H1 (cell line): ENCODE data around the gene TNIK. TPM values are rescaled to one million over a fixed set of nuclear protein-coding genes. Genes with fewer than 3 reads are reported as not detected.
"Not testable (repeated sequence)": the region's sequence is repeated elsewhere in the genome, so short reads cannot be mapped to it uniquely, and the experiment has no call there.

ENCODE experiments used
- CTCF ChIA-PET: fragments of 300-600 bp; sonication (Branson Sonifier 250); formaldehyde crosslinking; loops from one replicate; lab custom pipeline; 2021; ENCODE audit not compliant: partially characterized antibody; lab: Charles Lee
- POLR2A ChIA-PET: fragments of 300-600 bp; sonication (Branson Sonifier 250); formaldehyde crosslinking; loops from one replicate; lab custom pipeline; 2021; ENCODE audit warnings: inconsistent platforms; ENCODE audit not compliant: partially characterized antibody; lab: Charles Lee
- DNase-seq, 2 experiments: peaks; one replicate each; pipeline versions ENCODE4 v3.0.0 to v3.0.0-alpha.2; 2010 to 2022; ENCODE audit warnings: low spot score in 2 of 2, low read depth in 1 of 2, mixed read lengths in 1 of 2
- FAIRE-seq: peaks from 2 replicates; lab custom pipeline; 2011; peaks lifted over from hg19 to GRCh38; lab: Jason Lieb, UNC
- H2AFZ ChIP-seq: 2 replicates; pipeline ENCODE4 v1.8.1; 2012; ENCODE audit warnings: low read length, inconsistent platforms
- H2AK5ac ChIP-seq: 2 replicates; pipeline ENCODE4 v1.6.1; 2013; ENCODE audit warnings: low read depth, low read length
- H2BK120ac ChIP-seq: replicated peaks from 2 replicates; pipeline ENCODE3; 2013; ENCODE audit warnings: low read depth, low read length, inconsistent platforms
- H2BK12ac ChIP-seq: 2 replicates; pipeline ENCODE4 v1.6.1; 2013; ENCODE audit warnings: low read depth, low read length
- H2BK15ac ChIP-seq: 2 replicates; pipeline ENCODE4 v1.6.1; 2013; ENCODE audit warnings: low read length
- H2BK20ac ChIP-seq: 2 replicates; pipeline ENCODE4 v1.6.1; 2013; ENCODE audit warnings: low read length
- H2BK5ac ChIP-seq: 2 replicates; pipeline ENCODE4 v1.6.1; 2013; ENCODE audit warnings: low read depth, low read length
- H3K14ac ChIP-seq: 2 replicates; pipeline ENCODE4 v1.6.1; 2013; ENCODE audit warnings: inconsistent platforms; ENCODE audit not compliant: insufficient read length
- H3K18ac ChIP-seq: 2 replicates; pipeline ENCODE4 v1.6.1; 2013; ENCODE audit warnings: low read length; ENCODE audit errors: extremely low read depth
- H3K23ac ChIP-seq: 2 replicates; pipeline ENCODE4 v1.6.1; 2013; ENCODE audit warnings: inconsistent platforms; ENCODE audit not compliant: insufficient read length
- H3K23me2 ChIP-seq: 2 replicates; pipeline ENCODE4 v1.6.1; 2013; ENCODE audit warnings: low read depth, low read length
- H3K27ac ChIP-seq: 2 replicates; pipeline ENCODE4 v1.6.1; 2011; ENCODE audit warnings: low read depth, low read length, inconsistent platforms
- H3K27me3 ChIP-seq, 4 experiments: replicated peaks in 1 of 4; 1 replicate in 1 of 4; 2 replicates in 3 of 4; pipeline versions ENCODE4 v1.6.1 to v1.8.1; 2011 to 2013; ENCODE audit warnings: low read length in 3 of 4, mild to moderate bottlenecking in 3 of 4, inconsistent platforms in 2 of 4, mixed read lengths in 2 of 4, moderate library complexity in 1 of 4; ENCODE audit not compliant: control insufficient read depth in 3 of 4, insufficient read depth in 3 of 4; ENCODE audit errors: extremely low read depth in 1 of 4
- H3K36me3 ChIP-seq, 4 experiments: 2 replicates each; pipeline versions ENCODE4 v1.6.1 to v1.8.1; 2011 to 2013; ENCODE audit warnings: mild to moderate bottlenecking in 4 of 4, low read length in 3 of 4, moderate library complexity in 2 of 4, control low read depth in 1 of 4, inconsistent platforms in 1 of 4; ENCODE audit not compliant: insufficient read depth in 4 of 4, control insufficient read depth in 2 of 4
- H3K4ac ChIP-seq: replicated peaks from 2 replicates; pipeline ENCODE3; 2013; ENCODE audit warnings: low read length, low read depth, mixed read lengths, inconsistent platforms; ENCODE audit not compliant: insufficient read length
- H3K4me1 ChIP-seq, 4 experiments: replicated peaks in 1 of 4; 1 replicate in 1 of 4; 2 replicates in 3 of 4; pipeline versions ENCODE4 v1.6.1 to v1.8.1; 2011 to 2013; ENCODE audit warnings: low read length in 3 of 4, inconsistent platforms in 2 of 4, mixed read lengths in 1 of 4; ENCODE audit not compliant: insufficient read depth in 4 of 4, control insufficient read depth in 3 of 4
- H3K4me2 ChIP-seq, 2 experiments: 2 replicates each; pipeline versions ENCODE4 v1.6.1 to v1.8.1; 2011 to 2013; ENCODE audit warnings: low read depth in 2 of 2, low read length in 2 of 2, control low read depth in 1 of 2, inconsistent platforms in 1 of 2, mild to moderate bottlenecking in 1 of 2; ENCODE audit not compliant: insufficient read depth in 1 of 2
- H3K4me3 ChIP-seq, 4 experiments: fragments of 200-600, 300-600 bp in 1 of 4; sonication (generic), shearing (Covaris generic), sonication (Bioruptor Twin) in 1 of 4; 2 replicates each; pipeline versions ENCODE4 v1.5.1 to v1.8.1; 2011 to 2016; ENCODE audit warnings: low read length in 4 of 4, low read depth in 3 of 4, control low read depth in 2 of 4, inconsistent platforms in 2 of 4, mild to moderate bottlenecking in 2 of 4, mixed read lengths in 1 of 4, moderate library complexity in 1 of 4; ENCODE audit not compliant: insufficient read depth in 2 of 4; ENCODE audit errors: extremely low read depth in 1 of 4
- H3K56ac ChIP-seq: replicated peaks from 2 replicates; pipeline ENCODE3; 2013; ENCODE audit warnings: low read depth, mild to moderate bottlenecking, mixed read lengths, low read length, inconsistent platforms; ENCODE audit not compliant: insufficient read length
- H3K79me1 ChIP-seq: 2 replicates; pipeline ENCODE4 v1.6.1; 2013; ENCODE audit warnings: low read depth, low read length, control low read depth
- H3K79me2 ChIP-seq, 2 experiments: 2 replicates each; pipeline versions ENCODE4 v1.6.1 to v1.8.1; 2012 to 2013; ENCODE audit warnings: low read length in 2 of 2, mild to moderate bottlenecking in 2 of 2, inconsistent platforms in 1 of 2; ENCODE audit not compliant: insufficient read depth in 2 of 2, control insufficient read depth in 1 of 2
- H3K9ac ChIP-seq, 4 experiments: replicated peaks in 1 of 4; 1 replicate in 1 of 4; 2 replicates in 3 of 4; pipeline versions ENCODE4 v1.6.1 to v1.8.1; 2011 to 2013; ENCODE audit warnings: low read depth in 3 of 4, low read length in 3 of 4, control low read depth in 2 of 4, mild to moderate bottlenecking in 2 of 4, moderate library complexity in 2 of 4, inconsistent platforms in 1 of 4; ENCODE audit errors: extremely low read depth in 1 of 4
- H3K9me3 ChIP-seq, 2 experiments: 2 replicates each; pipeline versions ENCODE4 v1.6.1 to v1.8.1; 2012 to 2013; ENCODE audit warnings: mild to moderate bottlenecking in 2 of 2, moderate library complexity in 2 of 2, control low read depth in 1 of 2, inconsistent platforms in 1 of 2, low read depth in 1 of 2, low read length in 1 of 2, mixed read lengths in 1 of 2; ENCODE audit not compliant: insufficient read depth in 2 of 2
- H4K20me1 ChIP-seq, 2 experiments: replicated peaks in 1 of 2; 2 replicates each; pipeline versions ENCODE3 to v1.8.1; 2011 to 2013; ENCODE audit warnings: inconsistent platforms in 2 of 2, low read length in 2 of 2, mild to moderate bottlenecking in 1 of 2; ENCODE audit not compliant: insufficient read depth in 2 of 2, control insufficient read depth in 1 of 2
- H4K5ac ChIP-seq: 2 replicates; pipeline ENCODE4 v1.6.1; 2013; ENCODE audit warnings: low read length, low read depth, mixed read lengths, inconsistent platforms; ENCODE audit not compliant: insufficient read length
- H4K8ac ChIP-seq: 2 replicates; pipeline ENCODE4 v1.8.0; 2013; ENCODE audit warnings: mild to moderate bottlenecking, moderate library complexity, low read length, inconsistent platforms; ENCODE audit not compliant: insufficient read depth; ENCODE audit errors: extremely low read depth
- H4K91ac ChIP-seq: replicated peaks from 2 replicates; pipeline ENCODE3; 2013; ENCODE audit warnings: low read length, mixed read lengths, inconsistent platforms; ENCODE audit not compliant: insufficient read length
- GABPA ChIP-seq: IDR thresholded peaks from 2 replicates; pipeline ENCODE4 v1.6.1; 2011; ENCODE audit warnings: mild to moderate bottlenecking, low read length, moderate library complexity, borderline replicate concordance; ENCODE audit not compliant: insufficient read depth
- WGBS, 2 experiments: shearing (Covaris generic) in 1 of 2; methylation state at CpG; one replicate each; pipeline versions ENCODE4 v1.1.6 to v1.1.7; 2013 to 2015; ENCODE audit warnings: low lambda C conversion rate in 2 of 2, mixed read lengths in 2 of 2, inconsistent platforms in 1 of 2, low coverage in 1 of 2, missing lambda C conversion rate in 1 of 2; ENCODE audit not compliant: insufficient replicate concordance in 2 of 2, insufficient coverage in 1 of 2, insufficient read length in 1 of 2; ENCODE audit errors: extremely low coverage in 1 of 2, missing lambda C conversion rate in 1 of 2; 5-methylcytosine and 5-hydroxymethylcytosine counted together
- polyA plus RNA-seq, 7 experiments: library from polyadenylated mRNA; depleted of rRNA in 3 of 7; stranded (reverse) in 5 of 7; unstranded in 2 of 7; fragments of >200 nt in 5 of 7; fragments of 200-250 nt in 2 of 7; gene quantifications; 1 replicate in 5 of 7; 2 replicates in 1 of 7; 4 replicates in 1 of 7; pipeline versions ENCODE4 v1.2.1 to v1.2.3, GENCODE V29; 2011 to 2013; ENCODE audit warnings: missing spikeins in 2 of 7, mixed read lengths in 2 of 7
- total RNA-seq: library from RNA; stranded (reverse); fragmentation: NEBNext Ultra II Directional; extraction: Animal tissue kit (Norgen Biotek cat#: 25700); gene quantifications from 2 replicates; pipeline ENCODE4 v1.2.1, GENCODE V29; 2021

The TNIK gene
- total and polyA plus RNA-seq, 2 of the 8 experiments (the other 6 are each of a cell fraction or from before 2014, with no cell fraction given): 7.4 to 42.0 TPM

- TF ChIP-seq GABPA: no peak
Observed at GRCh38 chr3:171306631-171307030, 153.6 kb downstream of the TNIK start (continued).

DNA sequence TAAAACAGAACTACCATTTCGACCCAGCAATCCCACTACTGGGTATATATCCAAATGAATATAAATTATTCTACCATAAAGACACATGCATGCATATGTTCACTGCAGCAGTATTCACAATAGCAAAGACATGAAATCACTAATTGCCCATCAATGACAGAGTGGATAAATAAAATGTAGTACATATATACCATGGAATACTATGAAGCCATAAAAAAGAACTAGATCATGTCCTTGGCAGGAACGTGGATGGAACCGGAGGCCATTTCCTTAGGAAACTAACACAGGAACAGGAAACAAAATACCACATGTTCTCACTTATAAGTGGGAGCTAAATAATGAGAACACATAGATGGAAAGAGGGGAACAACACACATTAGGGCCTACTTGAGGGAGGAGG is 154.4 kb downstream of the TNIK start:
- H3K23ac ChIP-seq, H2BK5ac ChIP-seq, H3K4me1 ChIP-seq, H2BK15ac ChIP-seq, H3K18ac ChIP-seq, POLR2A ChIA-PET, H2BK20ac ChIP-seq, H3K14ac ChIP-seq, H3K27ac ChIP-seq, H3K56ac ChIP-seq, H4K5ac ChIP-seq, DNase-seq, H3K4ac ChIP-seq, H4K8ac ChIP-seq, H3K4me3 ChIP-seq, H4K20me1 ChIP-seq, FAIRE-seq, H3K23me2 ChIP-seq, CTCF ChIA-PET, H3K9ac ChIP-seq, H3K9me3 ChIP-seq, H3K27me3 ChIP-seq, H3K79me1 ChIP-seq, H2BK120ac ChIP-seq, H3K4me2 ChIP-seq, H4K91ac ChIP-seq, H2BK12ac ChIP-seq, H3K36me3 ChIP-seq, H2AK5ac ChIP-seq, H2AFZ ChIP-seq: not testable (repeated sequence)
- H3K79me2 ChIP-seq: peaks cover 0 to 44% of the 10 kb centered on the region in 2 experiments; a peak in 2 of 4 replicates
- 79% methylated on average over 3 of the region's 3 CpGs; no CpG with 5 or more reads in 1 of the 2 experiments for WGBS, 2 experiments
